Measurements from ENCODE around the gene NCK2.

The NCK2 gene

GRCh38 chr2:105881286-105882136, 136.8 kb downstream of the NCK2 start:
- no peak for DNase-seq (ENCODE audit: low spot score)
- no peak overlapping the region for H3K27ac ChIP-seq
- CTCF ChIA-PET = interaction anchor here (0.6 kb wide), 1 partner anchor 155 kb away, joined by 5 read pairs; no protein-coding TSS in a partner anchor
- TF ChIP-seq CTCF (conservative IDR thresholded peaks at IDR 0.05; ENCODE audit: low read depth) = no peak
- POLR2A ChIA-PET (ENCODE audit: low non-redundant PET) = no interaction called here

GRCh38 chr2:105882341-105882740, 137.6 kb downstream of the NCK2 start:
- CTCF ChIA-PET = no interaction called here
- no peak for TF ChIP-seq CTCF (conservative IDR thresholded peaks at IDR 0.05; ENCODE audit: low read depth)
- no peak overlapping the region for H3K27ac ChIP-seq
- POLR2A ChIA-PET (ENCODE audit: low non-redundant PET) = no interaction called here
- DNase-seq (ENCODE audit: low spot score) = no peak

- no peak overlapping the region for H3K27ac ChIP-seq
- ChIA-PET CTCF (interaction anchor here (0.6 kb wide), 1 partner anchor 1116 kb away, joined by 3 read pairs; no protein-coding TSS in a partner anchor), POLR2A (ENCODE audit: low non-redundant PET) (no interaction called here)
- no peak for DNase-seq (ENCODE audit: low spot score)
- TF ChIP-seq CTCF (conservative IDR thresholded peaks at IDR 0.05; ENCODE audit: low read depth) = no peak
Measured at GRCh38 chr2:105882920-105883435, 138.3 kb downstream of the NCK2 start.

GRCh38 chr2:105883911-105884694, 139.4 kb downstream of the NCK2 start:
- H3K27ac ChIP-seq = 0 out of 2 replicates have a peak overlapping the region, but pooled peaks have one; percentile 2
- ChIA-PET CTCF (interaction anchor here (0.7 kb wide), 1 partner anchor 339 kb away, joined by 3 read pairs; no protein-coding TSS in a partner anchor), POLR2A (ENCODE audit: low non-redundant PET) (no interaction called here)
- DNase-seq (ENCODE audit: low spot score) = no peak
- no peak for TF ChIP-seq CTCF (conservative IDR thresholded peaks at IDR 0.05; ENCODE audit: low read depth)

GRCh38 chr2:105885456-105885855, 140.7 kb downstream of the NCK2 start:
- no peak for TF ChIP-seq CTCF (conservative IDR thresholded peaks at IDR 0.05; ENCODE audit: low read depth)
- POLR2A ChIA-PET (ENCODE audit: low non-redundant PET) = no interaction called here
- DNase-seq (ENCODE audit: low spot score) = no peak
- no peak overlapping the region for H3K27ac ChIP-seq
- CTCF ChIA-PET = no interaction called here

GRCh38 chr2:105886029-105886454, 141.3 kb downstream of the NCK2 start:
- no peak for TF ChIP-seq CTCF (conservative IDR thresholded peaks at IDR 0.05; ENCODE audit: low read depth)
- POLR2A ChIA-PET (ENCODE audit: low non-redundant PET) = interaction anchor here (0.6 kb wide), 1 partner anchor 16 kb away, joined by 4 read pairs; no protein-coding TSS in a partner anchor
- CTCF ChIA-PET = no interaction called here
- DNase-seq (ENCODE audit: low spot score) = no peak
- no peak overlapping the region for H3K27ac ChIP-seq
